GM18907 (cell line): ENCODE data around the gene REPS1.
A peak's percentile ranks its signal among the peaks of the same experiment; 100 is the strongest.
"Not testable (repeated sequence)": the region's sequence is repeated elsewhere in the genome, so short reads cannot be mapped to it uniquely, and the experiment has no call there.

Source experiments
- ATAC-seq: cut with Tn5 transposase; IDR thresholded peaks from one replicate; pipeline ENCODE4 v1.9.1; 2021; ENCODE audit warnings: mild to moderate bottlenecking, moderate library complexity; ENCODE audit not compliant: unreplicated experiment

Gene REPS1

GRCh38 chr6:138987643-138988468, at the start of gene REPS1:
Gene REPS1, minus strand, starts transcription at chr6:138988253. Its CDS starts 571 bp downstream, at chr6:138987682.
- peak; percentile 94 for ATAC-seq

- no peak for ATAC-seq
These were observed 49.4 kb upstream of the REPS1 start for GRCh38 chr6:139037490-139037889.

GRCh38 chr6:139030228-139030963, 42.3 kb upstream of the REPS1 start:
- ATAC-seq = peak; percentile 65

- ATAC-seq = peak; percentile 45
These were observed 41.6 kb upstream of the REPS1 start for GRCh38 chr6:139029470-139030227.

- ATAC-seq = peak; percentile 69
These were observed 40.8 kb upstream of the REPS1 start, which contains the start of gene ABRACL for GRCh38 chr6:139028658-139029469. Gene ABRACL, plus strand, starts transcription at chr6:139028745. Its CDS starts 5,416 bp downstream, at chr6:139034161.

GRCh38 chr6:139028215-139028657, 40.2 kb upstream of the REPS1 start:
- peak; percentile 1 for ATAC-seq

- no peak for ATAC-seq
These were observed 39.6 kb upstream of the REPS1 start for GRCh38 chr6:139027620-139028182.

GRCh38 chr6:139025416-139025815, 37.4 kb upstream of the REPS1 start:
- not testable (repeated sequence) for ATAC-seq

GRCh38 chr6:139020689-139021088, 32.6 kb upstream of the REPS1 start:
- ATAC-seq = no peak

- ATAC-seq = no peak
These were observed 31.7 kb upstream of the REPS1 start for GRCh38 chr6:139019722-139020121.

- no peak for ATAC-seq
These were observed 29.2 kb upstream of the REPS1 start for GRCh38 chr6:139017227-139017626.

- peak; percentile 71 for ATAC-seq
These were observed 28.5 kb upstream of the REPS1 start for GRCh38 chr6:139016337-139017213.

- no peak for ATAC-seq
These were observed 26.9 kb upstream of the REPS1 start for GRCh38 chr6:139014945-139015344.

GRCh38 chr6:139013185-139013800, 25.2 kb upstream of the REPS1 start:
- no peak for ATAC-seq

GRCh38 chr6:139011980-139012379, 23.9 kb upstream of the REPS1 start:
- no peak for ATAC-seq

GRCh38 chr6:139010674-139011073, 22.6 kb upstream of the REPS1 start:
- ATAC-seq = no peak

- no peak for ATAC-seq
These were observed 20.1 kb upstream of the REPS1 start for GRCh38 chr6:139008117-139008516.

GRCh38 chr6:139007428-139007827, 19.4 kb upstream of the REPS1 start:
- ATAC-seq = no peak

- no peak for ATAC-seq
These were observed 18.4 kb upstream of the REPS1 start for GRCh38 chr6:139006477-139006876.
